GM20431 (cell line): ENCODE results near the gene NINL.

Experiments used
- in situ Hi-C: fragments of 300-500 bp; cut with MseI, MboI; formaldehyde crosslinking; loops from one replicate; pipeline ENCODE4 v1.15.0; 2020; ENCODE audit warnings: low sequenced_read_pairs; ENCODE audit not compliant: unreplicated experiment

NINL gene

GRCh38 chr20:25457886-25458680, 127.2 kb downstream of the NINL start:
- in situ Hi-C loops, result no loop called here

- in situ Hi-C loops, result no loop called here
These were observed 131.0 kb downstream of the NINL start for GRCh38 chr20:25454153-25454900.

GRCh38 chr20:25453035-25453810, 132.1 kb downstream of the NINL start:
- in situ Hi-C loops, result no loop called here

- in situ Hi-C loops, result no loop called here
These were observed 133.0 kb downstream of the NINL start for GRCh38 chr20:25452333-25452732.

DNA sequence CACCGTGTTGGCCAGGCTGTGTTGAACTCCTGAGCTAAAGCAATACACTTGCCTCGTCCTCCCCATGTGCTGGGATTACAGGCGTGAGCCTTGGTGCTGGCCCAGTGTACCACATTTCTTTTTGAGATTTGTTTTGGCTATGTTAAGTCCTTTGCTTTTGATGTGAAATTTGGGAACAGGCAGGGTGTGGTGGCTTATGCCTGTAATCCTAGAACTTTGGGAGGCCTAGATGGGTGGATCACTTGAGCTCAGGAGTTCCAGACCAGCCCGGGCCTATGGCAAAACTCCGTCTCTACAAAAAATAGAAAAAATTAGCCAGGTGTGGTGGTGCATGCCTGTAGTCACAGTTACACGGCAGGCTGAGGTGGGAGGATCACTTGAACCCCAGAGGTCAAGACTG, 137.7 kb downstream of the NINL start:
- in situ Hi-C loops, result no loop called here

- in situ Hi-C loops, result no loop called here
These were observed 140.8 kb downstream of the NINL start for GRCh38 chr20:25444556-25444955.

GRCh38 chr20:25439328-25439727, 146.0 kb downstream of the NINL start:
- in situ Hi-C loops, result no loop called here

GRCh38 chr20:25437153-25437581, 148.2 kb downstream of the NINL start:
- in situ Hi-C loops, result no loop called here

- in situ Hi-C loops, result no loop called here
These were observed 160.8 kb downstream of the NINL start for GRCh38 chr20:25424536-25424935.

DNA sequence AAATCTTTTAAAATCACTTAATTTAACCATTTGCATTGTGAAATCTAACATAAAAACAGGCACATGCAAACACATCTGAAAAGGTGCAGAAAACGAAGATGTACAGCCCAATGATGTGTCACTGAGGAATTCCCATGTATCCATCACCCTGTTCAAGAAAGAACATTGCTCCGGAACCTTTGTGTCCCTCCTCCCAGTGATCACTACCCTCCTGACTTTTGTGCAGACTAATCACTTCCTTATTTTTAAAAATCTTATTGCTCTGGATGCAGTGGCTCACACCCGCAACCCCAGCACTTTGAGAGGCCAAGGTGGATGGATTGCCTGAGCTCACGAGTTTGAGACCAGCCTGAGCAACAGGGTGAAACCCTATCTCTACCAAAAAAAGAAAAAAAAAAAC, 163.3 kb downstream of the NINL start:
- in situ Hi-C loops, result no loop called here

DNA sequence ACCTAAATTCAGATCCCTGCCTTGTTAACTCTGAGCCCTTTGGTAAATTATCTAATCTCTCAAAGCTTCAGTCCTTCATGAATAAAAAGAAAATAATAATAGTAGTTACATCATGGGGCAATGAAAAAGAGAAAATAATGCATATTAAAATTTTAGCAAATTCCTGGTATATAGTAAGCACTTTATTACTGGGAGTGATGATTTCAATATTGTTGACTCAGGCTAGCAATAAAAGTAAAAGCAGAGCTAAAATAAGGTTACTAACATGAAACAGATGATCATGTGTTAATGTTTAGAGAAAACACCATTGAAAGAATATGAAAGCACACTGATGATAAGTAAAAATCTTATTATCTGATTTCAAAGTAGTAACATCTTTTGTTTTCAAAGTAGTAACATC, 164.2 kb downstream of the NINL start:
- in situ Hi-C loops, result no loop called here

- in situ Hi-C loops, result no loop called here
These were observed 166.6 kb downstream of the NINL start for GRCh38 chr20:25418776-25419175.

- in situ Hi-C loops, result no loop called here
These were observed 176.4 kb downstream of the NINL start for GRCh38 chr20:25408890-25409289.

DNA sequence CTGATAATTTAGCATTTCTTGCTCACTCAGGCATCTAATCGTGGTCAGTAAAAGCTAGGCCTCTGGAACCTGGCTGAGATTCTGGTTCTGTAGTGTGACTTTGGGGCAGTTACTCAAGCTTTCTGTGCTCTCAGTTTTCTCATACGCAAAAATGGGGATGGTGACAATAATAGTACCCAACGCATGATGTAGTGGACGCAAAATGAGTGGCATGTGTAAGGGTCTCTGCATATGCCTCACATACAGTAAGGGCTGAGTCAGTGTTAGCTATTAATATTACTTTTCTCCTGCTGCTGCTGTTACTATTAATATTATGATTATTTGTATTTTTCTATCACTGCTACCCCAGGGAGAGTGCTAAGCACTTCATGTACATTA, 177.2 kb downstream of the NINL start:
- in situ Hi-C loops, result no loop called here

- in situ Hi-C loops, result no loop called here
These were observed 177.8 kb downstream of the NINL start, which contains the start of gene GINS1 for GRCh38 chr20:25407311-25408169. Gene GINS1 (plus strand): TSS chr20:25407673. CDS start chr20:25407821, 148 bp downstream.
